ENCODE measurements around the gene HPD.

DNA sequence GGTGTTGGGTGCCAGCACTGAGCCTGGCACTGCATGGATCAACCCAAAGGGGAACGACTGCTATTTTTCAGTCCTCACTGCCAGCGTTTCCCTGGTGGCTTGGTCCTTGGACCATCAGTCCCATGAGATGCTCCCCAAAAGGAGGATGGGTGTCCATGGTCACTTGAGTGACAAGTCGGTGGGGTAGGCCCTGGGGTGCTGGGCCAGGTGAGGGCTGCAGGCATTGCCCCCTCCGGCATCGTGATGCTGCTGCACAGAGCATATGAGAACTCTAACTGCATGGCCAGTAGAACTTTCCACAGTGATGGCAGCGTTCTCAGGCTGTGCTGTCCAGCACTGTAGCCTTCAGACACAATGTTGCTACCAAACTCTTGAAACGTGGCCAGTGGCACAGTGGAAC, 38.6 kb downstream of the HPD start:
- TF ChIP-seq CTCF (IDR thresholded peaks at IDR 0.05) (no peak), POLR2A (IDR thresholded peaks at IDR 0.05) (no peak)
